Nephron progenitor cell (in vitro differentiated cells): Measurements from ENCODE around the gene MYO1E.

Source experiments
- DNase-seq: peaks from one replicate; pipeline ENCODE4 v3.0.0; 2021
- H3K27ac Mint-ChIP-seq: 2 replicates; pipeline ENCODE4 v1.8.0; 2021; ENCODE audit warnings: mild to moderate bottlenecking, moderate library complexity, mixed read lengths
- H3K27me3 Mint-ChIP-seq: 2 replicates; pipeline ENCODE4 v1.8.0; 2021; ENCODE audit warnings: mild to moderate bottlenecking, low read depth, mixed read lengths; ENCODE audit not compliant: poor library complexity
- H3K36me3 Mint-ChIP-seq: 2 replicates; pipeline ENCODE4 v1.8.0; 2021; ENCODE audit warnings: low read depth, mixed read lengths
- H3K4me1 Mint-ChIP-seq: 2 replicates; pipeline ENCODE4 v1.8.0; 2021; ENCODE audit warnings: mixed read lengths
- H3K4me3 Mint-ChIP-seq: 2 replicates; pipeline ENCODE4 v1.8.0; 2021; ENCODE audit warnings: mild to moderate bottlenecking, moderate library complexity, mixed read lengths
- H3K9me3 Mint-ChIP-seq: 2 replicates; pipeline ENCODE4 v1.8.0; 2021; ENCODE audit warnings: mild to moderate bottlenecking, moderate library complexity, mixed read lengths
- TF ChIP-seq, protein P1 (sequence below): fragments of 200-600 bp; sonication (generic); IDR thresholded peaks from 2 replicates; pipeline ENCODE4 v1.5.0; 2021; ENCODE audit warnings: antibody characterized with exemption

MYO1E gene

DNA sequence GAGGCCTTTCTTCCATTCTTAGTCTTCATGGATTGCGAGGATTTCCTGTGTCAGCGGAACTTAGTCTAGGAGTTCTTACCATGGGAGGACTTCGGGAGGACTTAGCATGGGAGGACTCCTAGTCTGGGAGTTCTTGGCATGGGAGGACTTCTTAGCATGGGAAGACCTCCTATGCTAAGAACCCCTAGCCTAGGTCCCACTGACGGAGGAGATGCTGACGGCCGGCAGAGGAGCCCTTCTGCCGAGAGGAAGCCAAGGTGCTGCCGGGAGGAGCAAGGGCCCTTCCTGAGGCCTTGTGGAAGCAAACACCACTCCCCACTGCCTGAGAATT lies 201.6 kb downstream of the MYO1E start:
- H3K27me3 Mint-ChIP-seq, result no peaks in the 10 kb centered on the region
- peaks cover 43% of the 10 kb centered on the region for H3K36me3 Mint-ChIP-seq
- peaks cover 58% of the 10 kb centered on the region for H3K4me1 Mint-ChIP-seq
- TF ChIP-seq, protein P1, sequence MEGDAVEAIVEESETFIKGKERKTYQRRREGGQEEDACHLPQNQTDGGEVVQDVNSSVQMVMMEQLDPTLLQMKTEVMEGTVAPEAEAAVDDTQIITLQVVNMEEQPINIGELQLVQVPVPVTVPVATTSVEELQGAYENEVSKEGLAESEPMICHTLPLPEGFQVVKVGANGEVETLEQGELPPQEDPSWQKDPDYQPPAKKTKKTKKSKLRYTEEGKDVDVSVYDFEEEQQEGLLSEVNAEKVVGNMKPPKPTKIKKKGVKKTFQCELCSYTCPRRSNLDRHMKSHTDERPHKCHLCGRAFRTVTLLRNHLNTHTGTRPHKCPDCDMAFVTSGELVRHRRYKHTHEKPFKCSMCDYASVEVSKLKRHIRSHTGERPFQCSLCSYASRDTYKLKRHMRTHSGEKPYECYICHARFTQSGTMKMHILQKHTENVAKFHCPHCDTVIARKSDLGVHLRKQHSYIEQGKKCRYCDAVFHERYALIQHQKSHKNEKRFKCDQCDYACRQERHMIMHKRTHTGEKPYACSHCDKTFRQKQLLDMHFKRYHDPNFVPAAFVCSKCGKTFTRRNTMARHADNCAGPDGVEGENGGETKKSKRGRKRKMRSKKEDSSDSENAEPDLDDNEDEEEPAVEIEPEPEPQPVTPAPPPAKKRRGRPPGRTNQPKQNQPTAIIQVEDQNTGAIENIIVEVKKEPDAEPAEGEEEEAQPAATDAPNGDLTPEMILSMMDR, result no peak
- H3K9me3 Mint-ChIP-seq, result peaks cover 6% of the 10 kb centered on the region
- no peak for DNase-seq
- no peak overlapping the region for H3K4me3 Mint-ChIP-seq
- peak overlapping the region; percentile 95 for H3K27ac Mint-ChIP-seq

DNA sequence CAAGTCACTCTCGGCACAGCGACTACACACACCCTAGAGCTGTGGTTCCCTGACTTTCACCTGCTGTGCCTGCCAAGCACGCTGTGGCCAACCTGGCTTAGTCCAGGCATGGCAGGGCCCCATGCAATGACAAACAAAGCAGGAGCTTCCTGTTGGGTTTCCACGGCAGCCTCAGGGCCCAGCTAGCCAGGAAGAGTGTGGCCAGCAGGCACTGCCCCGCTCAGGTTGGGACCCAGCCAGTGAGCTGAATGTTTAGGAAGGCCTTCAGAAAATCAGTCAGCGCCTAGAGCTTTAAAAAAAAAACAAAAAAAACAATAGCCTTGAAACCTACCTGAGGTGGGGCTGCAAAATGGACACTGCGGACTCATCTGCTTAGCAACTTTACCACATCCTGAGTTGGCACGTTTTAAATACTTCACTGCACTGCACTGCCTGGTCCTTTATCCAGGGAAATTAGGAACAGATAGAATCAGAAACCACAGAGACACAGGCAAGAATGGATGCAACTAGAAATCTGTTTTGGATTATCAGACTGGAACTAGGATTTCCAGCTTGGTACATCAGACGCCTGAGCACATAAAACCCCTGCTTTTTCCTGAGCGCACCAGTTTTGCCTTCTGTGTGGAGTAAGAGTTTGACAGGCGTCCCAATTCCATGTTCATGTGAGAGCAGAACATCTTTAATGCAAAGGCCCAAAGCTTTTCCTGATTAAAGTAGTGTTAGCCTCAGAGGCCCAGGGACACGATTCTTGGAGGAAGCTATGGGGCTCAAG lies 202.2 kb downstream of the MYO1E start:
- Mint-ChIP-seq H3K9me3 (peaks cover 6% of the 10 kb centered on the region), H3K4me1 (peaks cover 59% of the 10 kb centered on the region), H3K27me3 (no peaks in the 10 kb centered on the region), H3K4me3 (no peak overlapping the region), H3K27ac (peak overlapping the region; percentile 95), H3K36me3 (peaks cover 44% of the 10 kb centered on the region)
- DNase-seq, result no peak
- TF ChIP-seq, protein P1, result no peak

DNA sequence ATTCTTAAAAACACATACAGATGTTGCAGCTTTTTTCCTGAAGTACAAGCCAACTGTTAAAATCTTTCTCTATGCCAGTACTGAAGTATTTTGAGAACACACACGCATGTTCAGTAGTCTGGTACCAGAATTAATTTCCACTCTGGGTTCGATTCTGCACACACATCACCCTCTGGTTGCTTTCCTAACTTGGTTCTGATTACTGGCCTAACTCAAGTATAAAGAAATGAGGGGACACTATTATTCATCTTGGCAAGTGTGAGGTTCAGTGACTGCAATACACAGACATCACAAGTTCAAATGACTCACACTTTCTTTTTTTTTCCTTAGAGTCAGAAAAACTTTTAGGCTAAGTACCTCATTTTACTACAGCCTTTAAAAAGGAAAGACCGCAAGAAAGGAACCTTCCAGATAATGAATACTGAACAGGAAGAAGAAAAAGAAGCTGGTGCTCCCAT lies 203.4 kb downstream of the MYO1E start:
- Mint-ChIP-seq H3K36me3 (peaks cover 52% of the 10 kb centered on the region), H3K27ac (peak overlapping the region; percentile 95), H3K4me3 (peak overlapping the region; percentile 26), H3K27me3 (no peaks in the 10 kb centered on the region), H3K4me1 (peaks cover 61% of the 10 kb centered on the region), H3K9me3 (peaks cover 6% of the 10 kb centered on the region)
- DNase-seq, result no peak
- TF ChIP-seq, protein P1, result no peak

DNA sequence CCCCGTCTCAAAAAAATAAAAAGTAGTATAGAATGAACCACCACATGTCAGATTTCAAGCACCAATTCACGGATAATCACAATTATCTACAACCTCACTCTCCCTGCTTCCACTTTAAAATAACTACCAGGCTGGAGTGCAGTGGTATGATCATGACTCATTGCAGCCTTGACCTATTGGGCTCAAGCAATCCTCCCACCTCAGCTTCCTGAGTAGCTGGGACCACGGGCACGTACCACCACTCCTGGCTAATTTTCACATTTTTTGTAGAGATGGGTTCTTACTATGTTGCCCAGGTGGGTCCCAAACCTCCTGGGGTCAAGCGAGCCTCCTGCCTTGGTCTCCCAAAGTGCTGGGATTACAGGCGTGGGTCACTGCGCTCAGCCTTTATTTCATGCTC lies 204.1 kb downstream of the MYO1E start:
- Mint-ChIP-seq H3K4me3 (no peak overlapping the region), H3K36me3 (peaks cover 49% of the 10 kb centered on the region), H3K27ac (peak overlapping the region; percentile 42), H3K4me1 (peaks cover 65% of the 10 kb centered on the region), H3K27me3 (no peaks in the 10 kb centered on the region), H3K9me3 (peaks cover 3% of the 10 kb centered on the region)
- DNase-seq, result no peak
- TF ChIP-seq, protein P1, result no peak

DNA sequence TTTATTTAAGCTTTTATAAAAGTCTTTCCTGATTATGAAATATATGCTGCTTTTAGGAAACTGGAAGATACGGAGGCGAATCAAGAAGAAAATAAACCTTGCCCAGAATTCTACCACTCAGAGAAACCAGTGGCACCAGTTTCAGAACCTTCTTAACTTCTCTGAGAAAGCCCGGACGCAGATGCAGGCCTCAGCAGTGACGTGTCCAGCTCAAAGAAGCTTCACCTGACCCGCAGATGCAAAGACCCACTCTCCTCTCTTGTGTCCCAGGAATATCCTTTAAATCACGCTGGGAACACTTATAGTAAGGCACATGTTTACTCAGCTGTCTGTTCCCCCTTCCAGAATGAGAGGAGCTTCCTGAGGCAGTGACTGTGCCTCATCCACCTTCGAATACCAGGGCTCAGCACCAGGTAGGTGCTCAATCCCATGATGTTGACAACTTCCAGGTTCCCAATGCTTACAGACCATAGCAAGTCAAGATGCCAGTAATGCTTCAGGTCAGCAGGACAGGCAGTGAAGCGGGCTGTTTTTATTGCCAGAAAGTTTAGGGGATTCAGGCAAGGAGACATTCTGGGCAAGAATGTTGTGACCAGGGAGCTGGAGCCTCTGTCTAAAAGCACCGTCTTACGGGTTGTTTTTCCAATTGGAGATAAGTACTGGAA lies 205.9 kb downstream of the MYO1E start:
- H3K4me3 Mint-ChIP-seq, result no peak overlapping the region
- H3K27ac Mint-ChIP-seq, result peak overlapping the region; percentile 90
- TF ChIP-seq, protein P1, result no peak
- peaks cover 3% of the 10 kb centered on the region for H3K9me3 Mint-ChIP-seq
- DNase-seq, result no peak
- H3K36me3 Mint-ChIP-seq, result peaks cover 47% of the 10 kb centered on the region
- H3K4me1 Mint-ChIP-seq, result peaks cover 65% of the 10 kb centered on the region
- H3K27me3 Mint-ChIP-seq, result no peaks in the 10 kb centered on the region
